Subcutaneous adipose tissue (tissue), 4 donors: ENCODE data around the gene DCTD. TPM values are rescaled to one million over a fixed set of nuclear protein-coding genes. Genes with fewer than 3 reads are reported as not detected.

Experiments
- CTCF ChIP-seq: fragments of 450-650 bp; IDR thresholded peaks from one replicate; pipeline ENCODE4 v1.5.1; 2016; ENCODE audit warnings: low read depth, mild to moderate bottlenecking, control low read depth, antibody characterized with exemption, moderate library complexity
- total RNA-seq, 4 donors: library from RNA; depleted of rRNA; stranded (reverse); fragments of >200 nt; gene quantifications; one replicate each; pipeline ENCODE4 v1.1.0, GENCODE V29; 2016

DCTD gene
- total RNA-seq, 4 donors from 2014 or later = 50.1 to 64.4 (median 63.2) TPM

- no peak for TF ChIP-seq CTCF
These were observed 27.0 kb downstream of the DCTD start for GRCh38 chr4:182890202-182890601.

- no peak for TF ChIP-seq CTCF
These were observed 28.3 kb downstream of the DCTD start for GRCh38 chr4:182888891-182889290.

GRCh38 chr4:182886768-182887167 lies 30.4 kb downstream of the DCTD start:
- no peak for TF ChIP-seq CTCF

- no peak for TF ChIP-seq CTCF
These were observed 31.0 kb downstream of the DCTD start for GRCh38 chr4:182886205-182886604.

- TF ChIP-seq CTCF = no peak
These were observed 31.5 kb downstream of the DCTD start for GRCh38 chr4:182885738-182886077.

GRCh38 chr4:182885022-182885737 lies 32.0 kb downstream of the DCTD start:
- no peak for TF ChIP-seq CTCF

- no peak for TF ChIP-seq CTCF
These were observed 33.1 kb downstream of the DCTD start for GRCh38 chr4:182884040-182884439.
